Nephron progenitor cell (in vitro differentiated cells): ENCODE results near the gene TMEM245.
A peak's percentile ranks its signal among the peaks of the same experiment; 100 is the strongest.

Experiments
- DNase-seq: peaks from one replicate; pipeline ENCODE4 v3.0.0; 2021
- H3K27ac Mint-ChIP-seq: 2 replicates; pipeline ENCODE4 v1.8.0; 2021; ENCODE audit warnings: mild to moderate bottlenecking, moderate library complexity, mixed read lengths
- H3K27me3 Mint-ChIP-seq: 2 replicates; pipeline ENCODE4 v1.8.0; 2021; ENCODE audit warnings: mild to moderate bottlenecking, low read depth, mixed read lengths; ENCODE audit not compliant: poor library complexity
- H3K36me3 Mint-ChIP-seq: 2 replicates; pipeline ENCODE4 v1.8.0; 2021; ENCODE audit warnings: low read depth, mixed read lengths
- H3K4me1 Mint-ChIP-seq: 2 replicates; pipeline ENCODE4 v1.8.0; 2021; ENCODE audit warnings: mixed read lengths
- H3K4me3 Mint-ChIP-seq: 2 replicates; pipeline ENCODE4 v1.8.0; 2021; ENCODE audit warnings: mild to moderate bottlenecking, moderate library complexity, mixed read lengths
- H3K9me3 Mint-ChIP-seq: 2 replicates; pipeline ENCODE4 v1.8.0; 2021; ENCODE audit warnings: mild to moderate bottlenecking, moderate library complexity, mixed read lengths
- TF ChIP-seq, protein P1 (sequence below): fragments of 200-600 bp; sonication (generic); IDR thresholded peaks from 2 replicates; pipeline ENCODE4 v1.5.0; 2021; ENCODE audit warnings: antibody characterized with exemption

TMEM245 gene

DNA sequence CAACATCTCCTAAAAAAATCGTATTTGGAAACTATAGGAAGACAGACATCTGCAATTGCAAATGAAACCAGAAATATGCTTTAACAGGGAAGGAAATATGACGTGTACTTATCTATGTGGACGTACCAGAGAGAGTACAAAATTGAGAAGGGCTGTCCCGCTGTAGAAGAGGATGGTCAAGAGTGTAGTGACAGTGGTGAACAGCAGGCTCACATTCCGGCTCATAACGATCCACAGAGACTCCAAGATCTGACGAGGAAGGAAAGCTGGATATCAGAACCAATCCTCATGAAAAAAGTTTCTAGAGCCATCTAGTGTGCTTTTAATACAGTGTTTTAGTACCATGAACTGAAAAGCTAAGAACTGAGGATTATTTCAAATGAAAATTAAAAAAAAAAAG lies 69.3 kb downstream of the TMEM245 start:
- DNase-seq: no peak
- Mint-ChIP-seq H3K9me3 (no peaks in the 10 kb centered on the region), H3K27me3 (no peaks in the 10 kb centered on the region), H3K27ac (no peak overlapping the region), H3K4me3 (no peak overlapping the region), H3K4me1 (no peaks in the 10 kb centered on the region), H3K36me3 (peaks cover 89% of the 10 kb centered on the region)
- TF ChIP-seq, protein P1, sequence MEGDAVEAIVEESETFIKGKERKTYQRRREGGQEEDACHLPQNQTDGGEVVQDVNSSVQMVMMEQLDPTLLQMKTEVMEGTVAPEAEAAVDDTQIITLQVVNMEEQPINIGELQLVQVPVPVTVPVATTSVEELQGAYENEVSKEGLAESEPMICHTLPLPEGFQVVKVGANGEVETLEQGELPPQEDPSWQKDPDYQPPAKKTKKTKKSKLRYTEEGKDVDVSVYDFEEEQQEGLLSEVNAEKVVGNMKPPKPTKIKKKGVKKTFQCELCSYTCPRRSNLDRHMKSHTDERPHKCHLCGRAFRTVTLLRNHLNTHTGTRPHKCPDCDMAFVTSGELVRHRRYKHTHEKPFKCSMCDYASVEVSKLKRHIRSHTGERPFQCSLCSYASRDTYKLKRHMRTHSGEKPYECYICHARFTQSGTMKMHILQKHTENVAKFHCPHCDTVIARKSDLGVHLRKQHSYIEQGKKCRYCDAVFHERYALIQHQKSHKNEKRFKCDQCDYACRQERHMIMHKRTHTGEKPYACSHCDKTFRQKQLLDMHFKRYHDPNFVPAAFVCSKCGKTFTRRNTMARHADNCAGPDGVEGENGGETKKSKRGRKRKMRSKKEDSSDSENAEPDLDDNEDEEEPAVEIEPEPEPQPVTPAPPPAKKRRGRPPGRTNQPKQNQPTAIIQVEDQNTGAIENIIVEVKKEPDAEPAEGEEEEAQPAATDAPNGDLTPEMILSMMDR: no peak

DNA sequence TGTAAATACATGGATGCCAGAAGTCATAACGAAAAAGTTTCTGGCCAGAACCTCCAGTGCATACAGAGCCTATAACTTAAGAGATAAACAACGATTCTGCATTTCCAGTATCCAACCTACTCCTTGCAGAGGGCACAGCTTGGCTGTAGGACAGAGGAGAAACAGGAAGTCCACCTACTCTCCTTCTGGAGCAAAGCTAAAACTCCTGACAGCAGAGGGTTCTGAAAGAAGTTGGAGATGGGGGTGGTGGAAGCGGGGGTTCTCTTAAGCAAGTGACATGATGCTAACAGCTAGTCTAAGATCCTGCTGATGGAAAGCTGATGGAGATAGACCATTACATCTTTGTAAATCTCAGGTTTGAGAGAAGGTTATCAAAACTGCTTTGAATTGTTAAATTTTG lies 70.9 kb downstream of the TMEM245 start:
- Mint-ChIP-seq H3K4me1 (no peaks in the 10 kb centered on the region), H3K27me3 (no peaks in the 10 kb centered on the region), H3K27ac (no peak overlapping the region), H3K9me3 (peaks cover 3% of the 10 kb centered on the region), H3K4me3 (no peak overlapping the region), H3K36me3 (peaks cover 89% of the 10 kb centered on the region)
- TF ChIP-seq, protein P1: no peak
- no peak for DNase-seq

DNA sequence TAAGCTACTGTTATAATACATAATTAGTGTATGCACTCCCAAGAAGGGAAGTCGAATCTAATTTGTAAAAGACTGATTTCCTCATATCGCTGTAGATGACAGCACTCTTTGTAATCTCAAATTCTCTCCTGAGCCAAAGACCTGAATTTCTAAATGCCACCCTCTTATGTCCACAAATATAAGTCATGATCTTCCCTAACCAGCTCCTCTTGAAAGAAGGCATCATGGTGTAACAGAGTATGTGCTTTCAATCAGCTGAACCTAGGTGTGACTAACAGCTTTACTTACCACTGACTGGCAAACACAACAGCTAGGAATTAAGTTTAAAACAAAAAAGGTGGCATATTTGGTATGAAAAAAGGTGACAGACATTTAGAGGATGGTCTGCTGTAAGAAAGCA lies 72.5 kb downstream of the TMEM245 start:
- no peak overlapping the region for H3K27ac Mint-ChIP-seq
- no peaks in the 10 kb centered on the region for H3K4me1 Mint-ChIP-seq
- peaks cover 89% of the 10 kb centered on the region for H3K36me3 Mint-ChIP-seq
- no peaks in the 10 kb centered on the region for H3K27me3 Mint-ChIP-seq
- no peak overlapping the region for H3K4me3 Mint-ChIP-seq
- TF ChIP-seq, protein P1: no peak
- H3K9me3 Mint-ChIP-seq: peaks cover 15% of the 10 kb centered on the region
- DNase-seq: no peak

DNA sequence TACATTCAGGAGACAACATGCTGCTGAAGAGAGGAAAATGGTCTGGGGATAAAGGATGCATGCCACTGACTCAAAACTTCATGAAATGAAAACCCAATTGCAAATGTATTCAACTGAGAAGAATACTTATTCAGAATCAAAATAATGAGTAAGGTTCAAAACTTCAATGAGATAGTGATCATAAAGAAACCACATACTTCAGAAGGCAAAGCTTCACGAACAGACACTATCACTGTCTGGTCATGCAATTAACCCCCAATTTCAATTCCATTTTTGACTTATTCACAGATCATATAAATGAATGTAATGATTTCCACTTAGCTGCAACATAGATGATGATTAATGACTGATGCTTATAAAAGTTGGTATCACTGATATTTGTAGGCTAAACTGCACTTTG lies 73.4 kb downstream of the TMEM245 start:
- DNase-seq: no peak
- no peaks in the 10 kb centered on the region for H3K4me1 Mint-ChIP-seq
- peaks cover 89% of the 10 kb centered on the region for H3K36me3 Mint-ChIP-seq

DNA sequence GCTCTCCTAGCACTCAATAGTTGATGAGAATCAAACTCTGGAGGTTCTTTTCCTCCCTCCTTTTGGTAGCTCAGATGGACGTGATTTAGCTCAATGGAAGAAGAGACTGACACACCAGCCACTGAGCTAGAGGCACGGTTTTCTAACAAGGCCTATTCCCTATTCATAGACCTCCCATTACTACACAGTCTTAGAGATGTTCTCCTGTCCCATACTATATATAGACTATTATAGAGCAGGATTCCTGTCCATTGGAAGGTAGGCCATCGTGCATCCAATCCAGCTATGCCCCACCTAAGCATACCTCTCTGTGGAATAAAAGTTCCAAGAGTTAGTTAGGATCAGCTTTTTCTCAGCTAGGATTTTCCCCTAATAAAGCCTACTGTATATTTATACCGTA lies 76.2 kb downstream of the TMEM245 start:
- H3K27ac Mint-ChIP-seq: no peak overlapping the region
- no peak overlapping the region for H3K4me3 Mint-ChIP-seq
- no peak for DNase-seq
- TF ChIP-seq, protein P1: no peak
- H3K27me3 Mint-ChIP-seq: no peaks in the 10 kb centered on the region
- no peaks in the 10 kb centered on the region for H3K4me1 Mint-ChIP-seq
- peaks cover 18% of the 10 kb centered on the region for H3K9me3 Mint-ChIP-seq
- peaks cover 88% of the 10 kb centered on the region for H3K36me3 Mint-ChIP-seq

More for the DNA sequence above, 73.4 kb downstream of the TMEM245 start:
- Mint-ChIP-seq H3K27me3 (no peaks in the 10 kb centered on the region), H3K9me3 (peaks cover 18% of the 10 kb centered on the region), H3K4me3 (no peak overlapping the region), H3K27ac (peak overlapping the region; percentile 29)
- TF ChIP-seq, protein P1: no peak

DNA sequence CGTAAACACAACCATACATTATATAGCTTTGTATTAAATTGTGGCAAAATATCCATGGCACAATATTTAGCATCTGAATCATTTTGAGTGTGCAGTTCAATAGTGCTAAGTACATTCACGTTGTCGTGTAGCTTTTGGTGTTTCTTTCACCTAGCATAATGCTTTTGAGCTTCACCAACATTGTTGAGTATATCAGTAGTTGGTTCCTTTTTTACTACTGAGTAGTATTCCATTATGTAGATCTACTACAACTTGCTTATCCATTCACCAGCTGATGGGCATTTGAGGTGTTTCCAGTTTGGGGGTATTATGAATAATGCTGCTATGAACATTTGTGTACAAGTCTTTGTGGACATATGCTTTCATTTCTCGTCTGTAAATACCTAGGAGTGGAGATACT lies 79.2 kb downstream of the TMEM245 start:
- peaks cover 89% of the 10 kb centered on the region for H3K36me3 Mint-ChIP-seq
- H3K27me3 Mint-ChIP-seq: no peaks in the 10 kb centered on the region
- H3K4me1 Mint-ChIP-seq: no peaks in the 10 kb centered on the region
- H3K27ac Mint-ChIP-seq: no peak overlapping the region
- H3K4me3 Mint-ChIP-seq: no peak overlapping the region
- DNase-seq: no peak
- peaks cover 18% of the 10 kb centered on the region for H3K9me3 Mint-ChIP-seq
- TF ChIP-seq, protein P1: no peak
